Common myeloid progenitor, CD34-positive (primary cell): ENCODE results near the gene ISG20L2.
A peak's percentile ranks its signal among the peaks of the same experiment; 100 is the strongest.

Experiments
- CTCF ChIA-PET: fragments of 350-600 bp; sonication (Branson Sonifier 250); formaldehyde crosslinking; loops from one replicate; lab custom pipeline; 2021; ENCODE audit warnings: antibody characterized with exemption; lab: Charles Lee
- POLR2A ChIA-PET: fragments of 350-600 bp; sonication (Branson Sonifier 250); formaldehyde crosslinking; loops from one replicate; lab custom pipeline; 2021; ENCODE audit warnings: antibody characterized with exemption; lab: Charles Lee
- DNase-seq, 3 donors: peaks; one replicate each; pipeline versions ENCODE4 v3.0.0 to v3.0.0-alpha.2; 2013
- H3K27ac ChIP-seq, 2 experiments: 1 replicate in 1 of 2; 2 replicates in 1 of 2; pipeline ENCODE4 v1.7.0; 2013; ENCODE audit warnings: inconsistent platforms in 2 of 2, low read length in 2 of 2, mild to moderate bottlenecking in 2 of 2, low read depth in 1 of 2, moderate library complexity in 1 of 2; ENCODE audit not compliant: severe bottlenecking in 2 of 2, insufficient read depth in 1 of 2, poor library complexity in 1 of 2
- H3K27me3 ChIP-seq, 5 experiments: replicated peaks in 2 of 5; 1 replicate in 3 of 5; 2 replicates in 2 of 5; pipeline versions ENCODE4 v1.6.1 to v1.7.0; 2013; ENCODE audit warnings: low read length in 4 of 5, mild to moderate bottlenecking in 2 of 5, moderate library complexity in 2 of 5, inconsistent platforms in 1 of 5; ENCODE audit not compliant: insufficient read depth in 5 of 5, control insufficient read depth in 4 of 5
- H3K36me3 ChIP-seq, 4 experiments: 1 replicate in 2 of 4; 2 replicates in 2 of 4; pipeline versions ENCODE4 v1.6.1 to v1.7.0; 2013; ENCODE audit warnings: low read length in 3 of 4, control low read depth in 1 of 4, mild to moderate bottlenecking in 1 of 4; ENCODE audit not compliant: control insufficient read depth in 4 of 4, insufficient read depth in 4 of 4
- H3K4me1 ChIP-seq, 4 experiments: 1 replicate in 3 of 4; 2 replicates in 1 of 4; pipeline versions ENCODE4 v1.6.1 to v1.7.1; 2013; ENCODE audit warnings: low read length in 3 of 4, mild to moderate bottlenecking in 3 of 4, control low read depth in 1 of 4, inconsistent platforms in 1 of 4, moderate library complexity in 1 of 4; ENCODE audit not compliant: control insufficient read depth in 4 of 4, insufficient read depth in 4 of 4; ENCODE audit errors: control extremely low read depth in 1 of 4
- H3K4me3 ChIP-seq, 7 experiments: 1 replicate in 4 of 7; 2 replicates in 3 of 7; pipeline versions ENCODE4 v1.5.1 to v1.7.0; 2013; ENCODE audit warnings: mild to moderate bottlenecking in 7 of 7, low read length in 6 of 7, moderate library complexity in 6 of 7, inconsistent platforms in 2 of 7, low read depth in 2 of 7, control low read depth in 1 of 7; ENCODE audit not compliant: insufficient read depth in 4 of 7, control insufficient read depth in 1 of 7; ENCODE audit errors: extremely low read depth in 1 of 7
- H3K9me3 ChIP-seq, 5 experiments: 1 replicate in 4 of 5; 2 replicates in 1 of 5; pipeline versions ENCODE4 v1.6.1 to v1.7.1; 2013; ENCODE audit warnings: low read length in 4 of 5, mild to moderate bottlenecking in 2 of 5, inconsistent platforms in 1 of 5, low read depth in 1 of 5, moderate library complexity in 1 of 5; ENCODE audit not compliant: control insufficient read depth in 4 of 5, insufficient read depth in 2 of 5; ENCODE audit errors: control extremely low read depth in 1 of 5
- WGBS: methylation state at CpG from one replicate; pipeline ENCODE4 v1.1.5; 2013; ENCODE audit not compliant: insufficient coverage; 5-methylcytosine and 5-hydroxymethylcytosine counted together

Gene ISG20L2

GRCh38 chr1:156755527-156755950 lies 27.0 kb upstream of the ISG20L2 start:
- DNase-seq = no peak
- POLR2A ChIA-PET = no interaction called here
- Histone ChIP-seq H3K36me3 (peaks cover 0 to 4% (median 1%) of the 10 kb centered on the region in 4 experiments), H3K4me1 (peaks cover 5 to 21% (median 16%) of the 10 kb centered on the region in 4 experiments), H3K27ac (peak overlapping the region in 1 of 2 experiments; percentile 27), H3K27me3 (no peaks in the 10 kb centered on the region), H3K9me3 (no peaks in the 10 kb centered on the region), H3K4me3 (no peak overlapping the region)
- no CpG with 5 or more reads among the region's 5 CpGs for WGBS
- CTCF ChIA-PET = interaction anchor here (1.1 to 2.5 kb wide), 5 partner anchors 10 to 49 kb away, joined by 3 to 13 read pairs (median 4); partner anchors contain the start of gene CRABP2

GRCh38 chr1:156754219-156754618 lies 25.7 kb upstream of the ISG20L2 start:
- H3K9me3 ChIP-seq = no peaks in the 10 kb centered on the region
- H3K27me3 ChIP-seq = no peaks in the 10 kb centered on the region
- peaks cover 9 to 34% (median 29%) of the 10 kb centered on the region in 4 experiments for H3K4me1 ChIP-seq
- peaks cover 0 to 11% (median 1%) of the 10 kb centered on the region in 4 experiments for H3K36me3 ChIP-seq
- CTCF ChIA-PET = interaction anchor here (0.6 to 1.0 kb wide), 2 partner anchors 12 to 233 kb away, joined by 3 read pairs; no protein-coding TSS in a partner anchor
- DNase-seq = no peak
- no peak overlapping the region for H3K27ac ChIP-seq
- H3K4me3 ChIP-seq = no peak overlapping the region
- 93% methylated on average over 8 of the region's 8 CpGs for WGBS
- POLR2A ChIA-PET = no interaction called here

GRCh38 chr1:156752843-156753482 lies 24.4 kb upstream of the ISG20L2 start:
- H3K4me3 ChIP-seq = peak overlapping the region in 6 of 7 experiments; percentile 90 to 100 (median 98)
- ChIA-PET CTCF (interaction anchor here (1.1 to 3.6 kb wide), 2 partner anchors 26 to 64 kb away, joined by 4 to 32 read pairs; partner anchors contain the start of genes ISG20L2 and METTL25B), POLR2A (interaction anchor here (2.0 to 2.2 kb wide), 2 partner anchors 14 to 24 kb away, joined by 10 to 15 read pairs; partner anchors contain the start of genes ISG20L2, METTL25B and PRCC)
- peaks cover 21 to 46% (median 41%) of the 10 kb centered on the region in 4 experiments for H3K4me1 ChIP-seq
- H3K9me3 ChIP-seq = no peaks in the 10 kb centered on the region
- H3K36me3 ChIP-seq = peaks cover 0 to 18% (median 1%) of the 10 kb centered on the region in 4 experiments
- WGBS = 33% methylated on average over 1 of the region's 1 CpG
- peak in 2 of 3 donors; percentile 57 to 71 for DNase-seq
- peak overlapping the region in 1 of 2 experiments; percentile 91 for H3K27ac ChIP-seq
- no peaks in the 10 kb centered on the region for H3K27me3 ChIP-seq

GRCh38 chr1:156751757-156752481 lies 23.4 kb upstream of the ISG20L2 start:
- H3K36me3 ChIP-seq = peaks cover 0 to 22% (median 1%) of the 10 kb centered on the region in 4 experiments
- no peaks in the 10 kb centered on the region for H3K27me3 ChIP-seq
- peak overlapping the region; percentile 72 to 100 (median 97) for H3K4me3 ChIP-seq
- POLR2A ChIA-PET = interaction anchor here (0.6 to 2.2 kb wide), 4 partner anchors 11 to 697 kb away, joined by 3 to 15 read pairs (median 8); partner anchors contain the start of genes ISG20L2, METTL25B, MRPL24 and PRCC
- no peaks in the 10 kb centered on the region for H3K9me3 ChIP-seq
- peaks cover 26 to 56% (median 51%) of the 10 kb centered on the region in 4 experiments for H3K4me1 ChIP-seq
- H3K27ac ChIP-seq = peak overlapping the region; percentile 76 to 91
- 0% methylated on average over 43 of the region's 68 CpGs for WGBS
- CTCF ChIA-PET = interaction anchor here (1.1 to 3.6 kb wide), 4 partner anchors 11 to 62 kb away, joined by 4 to 32 read pairs (median 4); partner anchors contain the start of genes ISG20L2, METTL25B and MRPL24
- DNase-seq = peak; percentile 96 to 98 (median 98)

GRCh38 chr1:156751451-156751756 lies 22.8 kb upstream of the ISG20L2 start, which contains the start of gene HDGF:
Gene HDGF, minus strand, starts transcription at chr1:156751675. Its CDS starts 246 bp downstream, at chr1:156751429.
- WGBS = 0% methylated on average over 28 of the region's 48 CpGs
- H3K36me3 ChIP-seq = peaks cover 0 to 24% (median 1%) of the 10 kb centered on the region in 4 experiments

GRCh38 chr1:156750711-156751450 lies 22.3 kb upstream of the ISG20L2 start:
- H3K27ac ChIP-seq = peak overlapping the region; percentile 77 to 93
- peak in 2 of 3 donors; percentile 60 to 67 for DNase-seq
- no peaks in the 10 kb centered on the region for H3K9me3 ChIP-seq
- peak overlapping the region; percentile 84 to 100 (median 90) for H3K4me3 ChIP-seq
- peaks cover 0 to 27% (median 1%) of the 10 kb centered on the region in 4 experiments for H3K36me3 ChIP-seq
- ChIA-PET POLR2A (interaction anchor here (1.4 to 2.2 kb wide), 3 partner anchors 10 to 22 kb away, joined by 5 to 15 read pairs (median 10); partner anchors contain the start of genes ISG20L2, METTL25B, MRPL24 and PRCC), CTCF (interaction anchor here (1.2 to 3.6 kb wide), 4 partner anchors 10 to 46 kb away, joined by 3 to 32 read pairs (median 4); partner anchors contain the start of genes ISG20L2, METTL25B and MRPL24)
- H3K4me1 ChIP-seq = peaks cover 30 to 67% (median 61%) of the 10 kb centered on the region in 4 experiments
- WGBS = under 1% methylated on average over 54 of the region's 64 CpGs
- no peaks in the 10 kb centered on the region for H3K27me3 ChIP-seq

More at GRCh38 chr1:156751451-156751756, 22.8 kb upstream of the ISG20L2 start, which contains the start of gene HDGF:
- no peak for DNase-seq
- Histone ChIP-seq H3K9me3 (no peaks in the 10 kb centered on the region), H3K27me3 (no peaks in the 10 kb centered on the region), H3K27ac (peak within 1 kb of the TSS; percentile 77 to 93), H3K4me1 (peaks cover 26 to 61% (median 56%) of the 10 kb centered on the region in 4 experiments), H3K4me3 (peak within 1 kb of the TSS; percentile 87 to 100 (median 97))
- CTCF ChIA-PET = interaction anchor here (1.2 to 3.6 kb wide), 3 partner anchors 11 to 24 kb away, joined by 4 to 32 read pairs (median 5); partner anchors contain the start of genes ISG20L2, METTL25B and MRPL24
- POLR2A ChIA-PET = interaction anchor here (1.4 to 2.2 kb wide), 3 partner anchors 10 to 22 kb away, joined by 5 to 15 read pairs (median 10); partner anchors contain the start of genes ISG20L2, METTL25B, MRPL24 and PRCC
